ENCODE data around the gene MANF. TPM values are rescaled to one million over a fixed set of nuclear protein-coding genes. Genes with fewer than 3 reads are reported as not detected.
A peak's percentile ranks its signal among the peaks of the same experiment; 100 is the strongest.
"Not testable (repeated sequence)": the region's sequence is repeated elsewhere in the genome, so short reads cannot be mapped to it uniquely, and the experiment has no call there.

MANF gene
- total and polyA plus RNA-seq, 4 donors: 31.4 to 114 (median 84.2) TPM

GRCh38 chr3:51387281-51387680 is 2.2 kb downstream of the MANF start:
- H3K9me3 ChIP-seq (ENCODE audit: control insufficient read depth, insufficient read depth, low read length); H3K4me3 ChIP-seq (ENCODE audit: low read depth, low read length); H3K27ac ChIP-seq (ENCODE audit: low read depth, low read length); H3K27me3 ChIP-seq (ENCODE audit: control insufficient read depth, insufficient read depth, low read length); DNase-seq (ENCODE audit: low read depth in 4 of 6, low spot score in 6 of 6): not testable (repeated sequence)
- peaks cover 43% of the 10 kb centered on the region for H3K4me1 ChIP-seq (ENCODE audit: control insufficient read depth, insufficient read depth, low read length)
- 84% methylated on average over 3 of the region's 6 CpGs for WGBS (ENCODE audit: insufficient coverage)
- peaks cover 32% of the 10 kb centered on the region for H3K36me3 ChIP-seq (ENCODE audit: control insufficient read depth, insufficient read depth, low read length)

DNA sequence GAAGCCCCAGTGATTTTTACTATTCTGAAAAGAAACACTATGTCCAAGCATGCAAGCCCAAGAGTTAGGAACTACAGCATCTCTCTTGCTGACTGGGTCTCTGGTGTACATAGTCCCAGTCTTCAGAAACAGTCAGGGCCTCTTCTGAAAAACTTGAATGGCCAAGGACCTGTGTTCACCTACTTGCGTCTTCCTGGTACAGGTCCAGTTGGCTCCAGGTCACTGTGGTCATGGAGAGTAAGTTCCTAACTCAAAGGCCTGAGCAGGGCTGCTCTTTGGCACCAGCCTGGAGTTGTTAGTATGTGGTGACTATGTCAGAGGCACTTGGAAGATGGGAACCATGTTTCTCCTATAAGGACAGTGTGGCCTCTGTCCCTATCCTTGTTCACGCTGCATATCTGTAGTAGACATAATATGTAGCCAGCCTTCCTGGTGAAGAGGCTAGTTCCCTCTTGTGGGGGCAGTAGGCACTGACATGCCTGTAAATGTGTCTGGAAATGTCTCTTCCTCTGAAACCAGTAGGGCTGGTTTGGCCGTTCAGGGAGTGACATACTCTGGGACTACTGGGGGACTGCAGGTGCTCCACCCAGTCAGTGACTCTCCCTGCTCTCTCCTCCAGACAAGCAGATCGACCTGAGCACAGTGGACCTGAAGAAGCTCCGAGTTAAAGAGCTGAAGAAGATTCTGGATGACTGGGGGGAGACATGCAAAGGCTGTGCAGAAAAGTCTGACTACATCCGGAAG is 3.4 kb downstream of the MANF start:
- peaks cover 54% of the 10 kb centered on the region for H3K4me1 ChIP-seq (ENCODE audit: control insufficient read depth, insufficient read depth, low read length)
- DNase-seq (ENCODE audit: low read depth in 4 of 6, low spot score in 6 of 6): peak in 1 of 6 donors; percentile 29
- peaks cover 42% of the 10 kb centered on the region for H3K36me3 ChIP-seq (ENCODE audit: control insufficient read depth, insufficient read depth, low read length)
- WGBS (ENCODE audit: insufficient coverage): 79% methylated on average over 4 of the region's 6 CpGs
- no peak overlapping the region for H3K27ac ChIP-seq (ENCODE audit: low read depth, low read length)
- no peaks in the 10 kb centered on the region for H3K9me3 ChIP-seq (ENCODE audit: control insufficient read depth, insufficient read depth, low read length)
- H3K27me3 ChIP-seq (ENCODE audit: control insufficient read depth, insufficient read depth, low read length): no peaks in the 10 kb centered on the region
- H3K4me3 ChIP-seq (ENCODE audit: low read depth, low read length): no peak overlapping the region

DNA sequence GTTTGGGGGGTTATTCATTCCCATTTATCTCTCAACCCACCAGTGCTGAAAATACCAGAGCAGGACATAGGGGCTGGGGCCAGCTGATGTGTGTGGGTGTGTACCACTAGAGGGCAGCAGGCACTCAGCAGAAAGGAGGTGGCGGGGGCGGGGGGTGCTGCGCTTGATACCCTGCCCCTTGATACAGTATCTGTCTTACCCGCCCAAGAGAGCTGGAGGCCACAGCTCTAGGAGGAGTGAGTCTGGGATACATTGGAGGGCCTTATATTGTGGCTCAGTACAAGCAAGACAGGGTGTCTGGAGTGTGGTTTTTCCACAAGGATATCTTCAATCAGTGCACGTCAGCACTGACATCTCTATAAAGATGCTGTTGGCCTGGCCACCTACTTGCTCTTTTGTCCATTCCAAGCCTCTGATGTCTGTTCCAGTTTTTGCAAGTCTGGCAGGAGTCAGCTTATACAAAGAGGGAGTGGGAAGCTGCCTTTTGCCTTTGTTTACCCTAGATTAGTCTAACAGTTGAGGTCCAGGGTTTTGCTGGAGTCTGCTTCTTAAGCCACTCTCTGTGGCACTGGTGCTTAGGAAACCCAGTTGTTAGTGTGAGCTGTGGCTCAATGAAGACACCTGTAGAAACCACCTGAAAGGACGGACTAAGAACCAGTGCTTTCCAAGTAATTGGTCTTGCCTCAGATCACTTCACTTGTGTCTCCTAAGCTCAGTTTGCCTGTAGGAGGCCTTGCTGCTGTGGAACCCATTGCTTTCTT is 4.5 kb downstream of the MANF start:
- WGBS (ENCODE audit: insufficient coverage): 68% methylated on average over 4 of the region's 6 CpGs
- Histone ChIP-seq H3K36me3 (ENCODE audit: control insufficient read depth, insufficient read depth, low read length) (peaks cover 53% of the 10 kb centered on the region), H3K4me1 (ENCODE audit: control insufficient read depth, insufficient read depth, low read length) (peaks cover 57% of the 10 kb centered on the region), H3K27me3 (ENCODE audit: control insufficient read depth, insufficient read depth, low read length) (no peaks in the 10 kb centered on the region), H3K9me3 (ENCODE audit: control insufficient read depth, insufficient read depth, low read length) (no peaks in the 10 kb centered on the region), H3K4me3 (ENCODE audit: low read depth, low read length) (no peak overlapping the region), H3K27ac (ENCODE audit: low read depth, low read length) (no peak overlapping the region)
- DNase-seq (ENCODE audit: low read depth in 4 of 6, low spot score in 6 of 6): peak in 2 of 6 donors; percentile 58 to 72

DNA sequence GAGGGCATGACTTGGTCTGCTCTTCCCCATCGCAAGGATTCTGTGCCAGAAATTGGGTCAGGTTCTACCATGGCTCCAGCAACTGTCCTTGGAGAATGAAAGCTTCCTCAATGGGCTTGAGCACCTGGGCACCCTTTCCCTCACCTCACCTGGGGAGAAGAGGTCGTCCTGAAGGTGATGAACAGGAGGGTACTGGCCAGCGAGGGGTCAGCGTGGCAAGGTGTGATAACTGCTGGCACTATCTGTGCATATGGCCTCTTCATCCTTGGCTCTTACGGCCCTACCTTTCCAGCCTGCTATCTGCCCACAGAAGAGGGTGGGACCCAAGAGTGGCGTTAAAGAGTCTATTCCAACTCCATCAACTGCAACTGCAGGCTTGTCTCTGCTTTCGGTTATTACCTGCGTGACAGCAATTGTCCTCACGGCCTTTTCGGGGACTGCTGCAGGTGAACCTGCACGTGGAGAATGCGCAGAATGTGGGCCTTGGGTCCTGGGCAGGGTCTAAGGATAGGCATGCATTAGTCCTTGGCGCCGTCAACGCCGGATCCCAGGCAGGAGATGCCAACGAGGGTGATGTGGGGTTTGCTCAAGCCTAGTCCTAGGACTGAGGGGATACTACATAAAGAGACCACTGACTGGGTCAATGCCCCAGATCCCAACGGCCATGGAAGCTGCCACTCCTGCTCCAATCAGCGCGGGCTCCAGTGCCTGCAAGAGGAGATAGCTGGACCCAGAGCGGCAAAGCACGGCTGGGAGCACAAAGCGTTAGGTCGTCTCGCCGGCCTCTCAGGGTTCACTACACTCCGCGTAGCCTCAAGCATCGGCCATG is 5.4 kb downstream of the MANF start:
- peak overlapping the region; percentile 43 for H3K27ac ChIP-seq (ENCODE audit: low read depth, low read length)
- H3K9me3 ChIP-seq (ENCODE audit: control insufficient read depth, insufficient read depth, low read length): no peaks in the 10 kb centered on the region
- no peak for DNase-seq (ENCODE audit: low read depth in 4 of 6, low spot score in 6 of 6)
- WGBS (ENCODE audit: insufficient coverage): 41% methylated on average over 27 of the region's 29 CpGs
- peaks cover 62% of the 10 kb centered on the region for H3K36me3 ChIP-seq (ENCODE audit: control insufficient read depth, insufficient read depth, low read length)
- H3K4me1 ChIP-seq (ENCODE audit: control insufficient read depth, insufficient read depth, low read length): peaks cover 64% of the 10 kb centered on the region
- H3K4me3 ChIP-seq (ENCODE audit: low read depth, low read length): peak overlapping the region; percentile 43
- H3K27me3 ChIP-seq (ENCODE audit: control insufficient read depth, insufficient read depth, low read length): no peaks in the 10 kb centered on the region

GRCh38 chr3:51391075-51391565 is 6.0 kb downstream of the MANF start, which contains the start of gene RBM15B:
Gene RBM15B (plus strand): TSS chr3:51391285. CDS start chr3:51391400, 115 bp downstream.
- under 1% methylated on average over 83 of the region's 83 CpGs for WGBS (ENCODE audit: insufficient coverage)
- Histone ChIP-seq H3K36me3 (ENCODE audit: control insufficient read depth, insufficient read depth, low read length) (peaks cover 69% of the 10 kb centered on the region), H3K4me1 (ENCODE audit: control insufficient read depth, insufficient read depth, low read length) (peaks cover 59% of the 10 kb centered on the region)

DNA sequence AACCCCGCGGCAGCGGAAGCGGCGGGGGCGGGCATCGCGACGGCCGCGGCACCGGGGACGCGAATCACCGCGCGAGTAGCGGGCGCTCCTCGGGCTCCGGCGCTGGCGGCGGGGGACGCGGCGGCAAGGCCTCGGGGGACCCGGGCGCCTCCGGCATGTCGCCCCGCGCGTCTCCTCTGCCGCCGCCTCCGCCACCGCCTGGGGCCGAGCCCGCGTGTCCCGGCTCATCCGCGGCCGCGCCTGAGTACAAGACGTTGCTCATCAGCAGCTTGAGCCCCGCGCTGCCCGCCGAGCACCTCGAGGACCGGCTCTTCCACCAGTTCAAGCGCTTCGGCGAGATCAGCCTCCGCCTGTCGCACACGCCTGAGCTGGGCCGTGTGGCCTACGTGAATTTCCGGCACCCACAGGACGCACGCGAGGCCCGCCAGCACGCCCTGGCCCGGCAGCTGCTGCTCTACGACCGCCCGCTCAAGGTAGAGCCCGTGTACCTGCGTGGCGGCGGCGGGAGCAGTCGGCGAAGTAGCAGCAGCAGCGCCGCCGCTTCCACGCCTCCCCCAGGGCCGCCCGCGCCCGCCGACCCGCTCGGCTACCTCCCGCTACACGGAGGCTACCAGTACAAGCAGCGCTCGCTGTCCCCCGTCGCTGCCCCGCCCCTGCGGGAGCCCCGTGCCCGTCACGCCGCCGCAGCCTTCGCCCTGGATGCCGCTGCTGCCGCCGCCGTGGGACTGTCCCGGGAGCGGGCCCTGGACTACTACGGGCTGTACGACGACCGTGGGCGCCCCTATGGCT is 6.7 kb downstream of the MANF start:
- Histone ChIP-seq H3K4me1 (ENCODE audit: control insufficient read depth, insufficient read depth, low read length) (peaks cover 53% of the 10 kb centered on the region), H3K27ac (ENCODE audit: low read depth, low read length) (no peak overlapping the region), H3K27me3 (ENCODE audit: control insufficient read depth, insufficient read depth, low read length) (no peaks in the 10 kb centered on the region), H3K4me3 (ENCODE audit: low read depth, low read length) (peak overlapping the region; percentile 58), H3K9me3 (ENCODE audit: control insufficient read depth, insufficient read depth, low read length) (no peaks in the 10 kb centered on the region), H3K36me3 (ENCODE audit: control insufficient read depth, insufficient read depth, low read length) (peaks cover 70% of the 10 kb centered on the region)
- 2% methylated on average over 115 of the region's 115 CpGs for WGBS (ENCODE audit: insufficient coverage)
- peak in 2 of 6 donors; percentile 40 to 49 for DNase-seq (ENCODE audit: low read depth in 4 of 6, low spot score in 6 of 6)

More at GRCh38 chr3:51391075-51391565, 6.0 kb downstream of the MANF start, which contains the start of gene RBM15B:
- Histone ChIP-seq H3K9me3 (ENCODE audit: control insufficient read depth, insufficient read depth, low read length) (no peaks in the 10 kb centered on the region), H3K27me3 (ENCODE audit: control insufficient read depth, insufficient read depth, low read length) (no peaks in the 10 kb centered on the region), H3K4me3 (ENCODE audit: low read depth, low read length) (peak within 1 kb of the TSS; percentile 58), H3K27ac (ENCODE audit: low read depth, low read length) (peak within 1 kb of the TSS; percentile 43)
- peak; percentile 74 to 99 (median 92) for DNase-seq (ENCODE audit: low read depth in 4 of 6, low spot score in 6 of 6)

- DNase-seq (ENCODE audit: low read depth in 4 of 6, low spot score in 6 of 6): no peak
- no peak overlapping the region for H3K4me3 ChIP-seq (ENCODE audit: low read depth, low read length)
- 87% methylated on average over 40 of the region's 42 CpGs for WGBS (ENCODE audit: insufficient coverage)
- H3K9me3 ChIP-seq (ENCODE audit: control insufficient read depth, insufficient read depth, low read length): no peaks in the 10 kb centered on the region
- peaks cover 75% of the 10 kb centered on the region for H3K36me3 ChIP-seq (ENCODE audit: control insufficient read depth, insufficient read depth, low read length)
- H3K27me3 ChIP-seq (ENCODE audit: control insufficient read depth, insufficient read depth, low read length): no peaks in the 10 kb centered on the region
- no peak overlapping the region for H3K27ac ChIP-seq (ENCODE audit: low read depth, low read length)
- H3K4me1 ChIP-seq (ENCODE audit: control insufficient read depth, insufficient read depth, low read length): peaks cover 46% of the 10 kb centered on the region
Measured at GRCh38 chr3:51392355-51393133, 7.5 kb downstream of the MANF start.

- H3K27ac ChIP-seq (ENCODE audit: low read depth, low read length): no peak overlapping the region
- WGBS (ENCODE audit: insufficient coverage): 94% methylated on average over 14 of the region's 17 CpGs
- no peaks in the 10 kb centered on the region for H3K27me3 ChIP-seq (ENCODE audit: control insufficient read depth, insufficient read depth, low read length)
- peaks cover 44% of the 10 kb centered on the region for H3K4me1 ChIP-seq (ENCODE audit: control insufficient read depth, insufficient read depth, low read length)
- H3K9me3 ChIP-seq (ENCODE audit: control insufficient read depth, insufficient read depth, low read length): no peaks in the 10 kb centered on the region
- peaks cover 70% of the 10 kb centered on the region for H3K36me3 ChIP-seq (ENCODE audit: control insufficient read depth, insufficient read depth, low read length)
- DNase-seq (ENCODE audit: low read depth in 4 of 6, low spot score in 6 of 6): no peak
- H3K4me3 ChIP-seq (ENCODE audit: low read depth, low read length): no peak overlapping the region
Measured at GRCh38 chr3:51393134-51393495, 8.0 kb downstream of the MANF start.

Measured in spinal cord (tissue), 10 donors.